Natural killer cell (primary cell): Measurements from ENCODE around the gene PUDP. TPM values are rescaled to one million over a fixed set of nuclear protein-coding genes. Genes with fewer than 3 reads are reported as not detected.
"Not testable (repeated sequence)": the region's sequence is repeated elsewhere in the genome, so short reads cannot be mapped to it uniquely, and the experiment has no call there.

Experiments used
- ATAC-seq, 3 donors: fragments of 150-1000 bp in 2 of 3; fragments of 200-7000 bp in 1 of 3; cut with Tn5 transposase; 1 replicate in 1 of 3; 2 replicates in 2 of 3; pipeline ENCODE4 v1.10.0; 2021; ENCODE audit warnings: mild to moderate bottlenecking in 2 of 3, moderate library complexity in 2 of 3
- DNase-seq, 2 donors: peaks; one replicate each; pipeline versions ENCODE4 v3.0.0 to v3.0.0-alpha.2; 2013 to 2021; ENCODE audit warnings: mixed read lengths in 1 of 2
- H3K27ac ChIP-seq: one replicate; pipeline ENCODE4 v1.5.1; 2013; ENCODE audit warnings: mild to moderate bottlenecking, low read length
- H3K27me3 ChIP-seq: one replicate; pipeline ENCODE4 v1.6.1; 2013; ENCODE audit warnings: low read length; ENCODE audit not compliant: control insufficient read depth, insufficient read depth
- H3K36me3 ChIP-seq: one replicate; pipeline ENCODE4 v1.6.1; 2013; ENCODE audit warnings: low read length; ENCODE audit not compliant: control insufficient read depth, insufficient read depth
- H3K4me1 ChIP-seq: one replicate; pipeline ENCODE4 v1.6.1; 2013; ENCODE audit warnings: low read length; ENCODE audit not compliant: control insufficient read depth, insufficient read depth
- H3K4me3 ChIP-seq: one replicate; pipeline ENCODE4 v1.5.1; 2013; ENCODE audit warnings: low read length
- H3K9me3 ChIP-seq: one replicate; pipeline ENCODE4 v1.6.1; 2013; ENCODE audit warnings: low read length; ENCODE audit not compliant: control insufficient read depth, insufficient read depth
- H3K27ac Mint-ChIP-seq, 2 donors: one replicate each; pipeline ENCODE4 v1.8.0; 2022; ENCODE audit warnings: mild to moderate bottlenecking in 2 of 2, mixed read lengths in 2 of 2, moderate library complexity in 1 of 2
- H3K27me3 Mint-ChIP-seq, 2 donors: one replicate each; pipeline ENCODE4 v1.8.0; 2022; ENCODE audit warnings: low read depth in 2 of 2, mixed read lengths in 2 of 2
- H3K36me3 Mint-ChIP-seq: one replicate; pipeline ENCODE4 v1.8.0; 2022; ENCODE audit warnings: mixed read lengths
- H3K4me1 Mint-ChIP-seq, 2 donors: one replicate each; pipeline ENCODE4 v1.8.0; 2022; ENCODE audit warnings: mixed read lengths in 2 of 2
- H3K4me3 Mint-ChIP-seq: one replicate; pipeline ENCODE4 v1.8.0; 2022; ENCODE audit warnings: mild to moderate bottlenecking, moderate library complexity, mixed read lengths
- H3K9me3 Mint-ChIP-seq, 2 donors: one replicate each; pipeline ENCODE4 v1.8.0; 2022; ENCODE audit warnings: mixed read lengths in 2 of 2
- CTCF ChIP-seq: fragments of 200-600 bp; IDR thresholded peaks from one replicate; pipeline ENCODE4 v1.8.0; 2022; ENCODE audit warnings: antibody characterized with exemption
- WGBS: methylation state at CpG from one replicate; pipeline ENCODE4 v1.1.7; 2013; ENCODE audit warnings: missing lambda C conversion rate; ENCODE audit not compliant: insufficient coverage; 5-methylcytosine and 5-hydroxymethylcytosine counted together
- intact Hi-C: fragments of 100-400 bp; cut with micrococcal nuclease; formaldehyde crosslinking; loops from one replicate; pipeline ENCODE4 v1.14.2; 2022
- total RNA-seq, 4 donors: library from RNA; stranded (reverse); fragments of 120-200 nt in 1 of 4; gene quantifications; one replicate each; pipeline versions ENCODE4 v1.2.3 to v1.2.4, GENCODE V29; 2013 to 2022

Gene PUDP
- total RNA-seq, 3 donors from 2014 or later (not counting 1 experiment from before 2014, with no cell fraction given), result 5.4 to 11.4 (median 5.6) TPM

DNA sequence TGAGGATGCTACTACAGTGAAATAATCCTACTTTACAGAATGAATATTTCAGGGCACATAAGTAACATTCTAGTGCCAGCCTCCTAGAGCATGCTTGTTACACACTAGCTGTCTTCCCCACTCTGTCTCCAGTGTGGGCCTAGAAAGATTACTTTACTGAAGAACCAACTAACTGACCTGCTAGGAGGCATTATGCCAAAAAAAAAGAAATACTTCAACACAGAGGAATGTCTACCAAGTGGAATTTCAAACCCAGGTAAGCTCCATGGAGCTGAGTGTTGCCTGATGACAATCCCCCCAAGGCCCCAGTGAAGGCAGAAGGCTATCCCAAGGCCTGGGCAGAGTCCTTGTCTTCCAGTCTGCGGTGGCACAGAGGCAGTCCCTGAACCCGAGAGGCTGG, 41.3 kb downstream of the PUDP start:
- H3K27me3 Mint-ChIP-seq, result no peaks in the 10 kb centered on the region
- Histone ChIP-seq H3K4me3 (no peak overlapping the region), H3K27ac (no peak overlapping the region), H3K36me3 (peaks cover 3% of the 10 kb centered on the region), H3K27me3 (no peaks in the 10 kb centered on the region), H3K4me1 (peaks cover 17% of the 10 kb centered on the region), H3K9me3 (no peaks in the 10 kb centered on the region)
- H3K4me1 Mint-ChIP-seq, result peaks cover 27 to 41% of the 10 kb centered on the region in 2 donors
- H3K27ac Mint-ChIP-seq, result no peak overlapping the region
- intact Hi-C loops, result no loop called here
- no peak for ATAC-seq
- H3K9me3 Mint-ChIP-seq, result peaks cover 0 to 3% of the 10 kb centered on the region in 2 donors
- no peak overlapping the region for H3K4me3 Mint-ChIP-seq
- TF ChIP-seq CTCF, result no peak
- no peak for DNase-seq
- peaks cover 22% of the 10 kb centered on the region for H3K36me3 Mint-ChIP-seq
- WGBS, result 97% methylated on average over 2 of the region's 2 CpGs

DNA sequence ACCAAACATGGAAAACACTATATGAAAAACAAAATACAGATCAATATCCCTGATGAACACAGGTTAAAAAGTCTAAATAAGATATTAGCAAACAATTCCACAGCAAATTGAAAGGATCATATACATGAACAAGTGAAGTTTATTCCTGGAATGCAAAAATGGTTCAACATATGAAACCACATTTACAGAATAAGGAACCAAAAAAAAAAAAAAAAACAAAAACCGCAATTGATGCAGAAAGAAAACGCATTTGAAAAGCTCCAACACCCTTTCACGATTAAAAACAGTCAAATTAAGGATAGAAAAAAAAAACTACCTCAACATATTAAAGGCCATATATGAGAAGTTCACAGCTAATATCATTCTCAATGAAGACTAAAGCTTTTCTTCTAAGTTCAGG, 45.8 kb downstream of the PUDP start:
- no CpG with 5 or more reads among the region's 3 CpGs for WGBS
- intact Hi-C loops, result no loop called here
- Mint-ChIP-seq H3K27me3 (no peaks in the 10 kb centered on the region), H3K36me3 (peaks cover 22% of the 10 kb centered on the region), H3K27ac (no peak overlapping the region), H3K4me3 (no peak overlapping the region), H3K9me3 (peaks cover 0 to 3% of the 10 kb centered on the region in 2 donors), H3K4me1 (peaks cover 8 to 12% of the 10 kb centered on the region in 2 donors)
- ATAC-seq (no peak), DNase-seq (no peak)
- no peak overlapping the region for H3K4me3 ChIP-seq
- no peaks in the 10 kb centered on the region for H3K4me1 ChIP-seq
- H3K9me3 ChIP-seq, result no peaks in the 10 kb centered on the region
- H3K36me3 ChIP-seq, result peaks cover 5% of the 10 kb centered on the region
- H3K27me3 ChIP-seq, result no peaks in the 10 kb centered on the region
- no peak overlapping the region for H3K27ac ChIP-seq
- no peak for TF ChIP-seq CTCF

- no peak overlapping the region for H3K27ac ChIP-seq
- no peaks in the 10 kb centered on the region for H3K27me3 ChIP-seq
- DNase-seq (no peak), ATAC-seq (no peak)
- TF ChIP-seq CTCF, result no peak
- H3K9me3 Mint-ChIP-seq, result peaks cover 0 to 3% of the 10 kb centered on the region in 2 donors
- H3K4me1 Mint-ChIP-seq, result peaks cover 8 to 12% of the 10 kb centered on the region in 2 donors
- no peaks in the 10 kb centered on the region for H3K4me1 ChIP-seq
- H3K9me3 ChIP-seq, result no peaks in the 10 kb centered on the region
- no peaks in the 10 kb centered on the region for H3K27me3 Mint-ChIP-seq
- H3K27ac Mint-ChIP-seq, result no peak overlapping the region
- H3K36me3 Mint-ChIP-seq, result peaks cover 22% of the 10 kb centered on the region
- WGBS, result 94% methylated on average over 5 of the region's 7 CpGs
- no peak overlapping the region for H3K4me3 Mint-ChIP-seq
- no peak overlapping the region for H3K4me3 ChIP-seq
- H3K36me3 ChIP-seq, result peaks cover 5% of the 10 kb centered on the region
- intact Hi-C loops, result no loop called here
Observed at GRCh38 chrX:7100022-7100421, 47.9 kb downstream of the PUDP start.

- H3K36me3 Mint-ChIP-seq, ATAC-seq, H3K27me3 Mint-ChIP-seq, H3K27ac Mint-ChIP-seq, H3K9me3 Mint-ChIP-seq, H3K9me3 ChIP-seq, H3K4me1 ChIP-seq, H3K4me3 Mint-ChIP-seq, DNase-seq, H3K4me3 ChIP-seq, H3K27me3 ChIP-seq, intact Hi-C loops, H3K27ac ChIP-seq, H3K36me3 ChIP-seq: not testable (repeated sequence)
- H3K4me1 Mint-ChIP-seq, result peaks cover 6 to 27% of the 10 kb centered on the region in 2 donors
- WGBS, result 100% methylated on average over 2 of the region's 2 CpGs
Observed at GRCh38 chrX:7095657-7096056, 52.3 kb downstream of the PUDP start.
